Neural progenitor cell (in vitro differentiated cells): ENCODE measurements around the gene C16orf54.

Experiments used
- CTCF ChIP-seq: fragments of 200-600 bp; sonication (generic); IDR thresholded peaks from 2 replicates; pipeline ENCODE4 v1.5.1; 2017; ENCODE audit warnings: antibody characterized with exemption, mild to moderate bottlenecking
- EZH2 ChIP-seq: fragments of 200-600 bp; sonication (generic); IDR thresholded peaks from 2 replicates; pipeline ENCODE4 v1.6.1; 2017; ENCODE audit warnings: antibody characterized with exemption, mild to moderate bottlenecking, moderate library complexity
- EZH2phosphoT487 ChIP-seq: fragments of 200-600 bp; sonication (generic); IDR thresholded peaks from 2 replicates; pipeline ENCODE4 v1.6.1; 2017; ENCODE audit warnings: antibody characterized with exemption

DNA sequence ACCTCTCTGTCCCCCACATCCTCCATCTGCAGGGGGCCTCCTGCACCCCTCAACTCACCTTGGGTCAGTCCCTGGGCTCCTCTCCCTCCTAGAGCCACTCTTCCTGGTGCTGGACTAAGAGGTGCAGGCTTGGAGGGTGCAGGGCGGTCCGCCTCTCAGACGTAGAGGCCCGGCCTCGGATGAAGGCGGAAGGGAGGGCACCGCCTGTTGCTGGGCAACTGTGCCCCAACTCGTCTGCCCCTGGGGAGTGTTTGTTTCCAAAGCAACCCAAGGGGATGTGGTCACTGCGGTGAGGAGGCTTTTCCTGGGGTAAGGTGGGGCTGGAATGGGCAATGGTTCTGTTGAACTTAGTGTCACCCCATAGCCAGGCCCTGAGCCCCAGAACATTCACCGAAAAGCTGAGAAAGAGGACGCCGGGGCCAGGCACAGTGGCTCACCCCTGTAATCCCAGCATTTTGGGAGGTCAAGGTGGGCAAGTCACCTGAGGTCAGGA is at the start of gene C16orf54:
- TF ChIP-seq CTCF (no peak), EZH2 (no peak), EZH2phosphoT487 (no peak)
